HepG2 (cell line): ENCODE results near the gene A3GALT2. TPM values are rescaled to one million over a fixed set of nuclear protein-coding genes. Genes with fewer than 3 reads are reported as not detected.

ENCODE experiments used
- ATAC-seq: fragments of 200-7000 bp; cut with Tn5 transposase; 3 replicates; pipeline ENCODE4 v1.9.1; 2020; ENCODE audit warnings: mild to moderate bottlenecking, moderate library complexity
- BruUV-seq: library from RNA; stranded (reverse); fragments of 400-500 nt; replicated peaks from 2 replicates; lab custom pipeline; 2021; lab: Mats Ljungman, UMichigan
- CTCF ChIA-PET: fragments of 300-600 bp; formaldehyde crosslinking; extraction: SDS; loops from one replicate; lab custom pipeline; 2021; ENCODE audit warnings: low total read pairs, inconsistent platforms, low intra/inter-chr PET ratio; lab: Yijun Ruan, JAX
- POLR2A ChIA-PET: fragments of 350-600 bp; sonication (Branson Sonifier 250); formaldehyde crosslinking; loops from one replicate; lab custom pipeline; 2020; ENCODE audit warnings: antibody characterized with exemption, inconsistent platforms; lab: Yijun Ruan, JAX
- DNase-seq: peaks from one replicate; pipeline ENCODE4 v3.0.0-alpha.2; 2015; ENCODE audit warnings: low spot score
- FAIRE-seq: peaks from 3 replicates; lab custom pipeline; 2011; peaks lifted over from hg19 to GRCh38; lab: Jason Lieb, UNC
- H2AFZ ChIP-seq: one replicate; pipeline ENCODE4 v1.6.1; 2011; ENCODE audit warnings: low read length, inconsistent platforms
- H3K27ac ChIP-seq: fragments of 300-600 bp; 3 replicates; pipeline ENCODE4 v1.8.0; 2011; ENCODE audit warnings: mixed run types, mild to moderate bottlenecking, mixed read lengths, low read length, inconsistent platforms; ENCODE audit not compliant: insufficient read depth; ENCODE audit errors: extremely low read length
- H3K27me3 ChIP-seq, 2 experiments: fragments of 200-600 bp in 1 of 2; 2 replicates in 1 of 2; 3 replicates in 1 of 2; pipeline versions ENCODE4 v1.6.0 to v1.8.0; 2011; ENCODE audit warnings: low read length in 2 of 2, mild to moderate bottlenecking in 2 of 2, moderate library complexity in 2 of 2, inconsistent platforms in 1 of 2; ENCODE audit not compliant: insufficient read depth in 2 of 2, control insufficient read depth in 1 of 2
- H3K36me3 ChIP-seq, 2 experiments: fragments of 200-600 bp in 1 of 2; replicated peaks in 1 of 2; 2 replicates in 1 of 2; 3 replicates in 1 of 2; pipeline versions ENCODE4 v1.5.1 to v1.8.0; 2011; ENCODE audit warnings: low read length in 2 of 2, inconsistent platforms in 1 of 2; ENCODE audit not compliant: insufficient read depth in 2 of 2, control insufficient read depth in 1 of 2
- H3K4me1 ChIP-seq: 2 replicates; pipeline ENCODE4 v1.5.1; 2012; ENCODE audit warnings: low read length, inconsistent platforms; ENCODE audit not compliant: insufficient read depth
- H3K4me2 ChIP-seq: 2 replicates; pipeline ENCODE4 v1.6.0; 2011; ENCODE audit warnings: low read depth, low read length, inconsistent platforms
- H3K4me3 ChIP-seq, 3 experiments: fragments of 200-600 bp in 1 of 3; sonication (generic), shearing (Covaris generic) in 1 of 3; replicated peaks in 1 of 3; 2 replicates each; pipeline ENCODE4 v1.5.1; 2011 to 2016; ENCODE audit warnings: low read length in 3 of 3, inconsistent platforms in 2 of 3, low read depth in 2 of 3, mild to moderate bottlenecking in 2 of 3, control low read depth in 1 of 3, mixed read lengths in 1 of 3; ENCODE audit not compliant: insufficient read depth in 1 of 3
- H3K79me2 ChIP-seq: one replicate; pipeline ENCODE4 v1.6.1; 2011; ENCODE audit warnings: low read length, inconsistent platforms; ENCODE audit not compliant: insufficient read depth
- H3K9ac ChIP-seq: 2 replicates; pipeline ENCODE4 v1.6.0; 2011; ENCODE audit warnings: mild to moderate bottlenecking, low read depth, low read length, inconsistent platforms; ENCODE audit not compliant: insufficient read depth
- H3K9me3 ChIP-seq: 2 replicates; pipeline ENCODE4 v1.5.1; 2012; ENCODE audit warnings: mild to moderate bottlenecking, low read length
- H4K20me1 ChIP-seq: 2 replicates; pipeline ENCODE4 v1.6.0; 2011; ENCODE audit warnings: inconsistent platforms, mild to moderate bottlenecking, low read length, moderate library complexity; ENCODE audit not compliant: insufficient read depth
- AKAP8 ChIP-seq: sonication (generic); formaldehyde crosslinking; IDR thresholded peaks from 2 replicates; pipeline ENCODE4 v1.5.1; 2020; ENCODE audit warnings: mild to moderate bottlenecking, missing genetic modification reagents
- DNMT3B ChIP-seq: conservative IDR thresholded peaks from 2 replicates; pipeline ENCODE4 v1.6.1; 2016; ENCODE audit warnings: missing biosample characterization, control low read depth
- MAFF ChIP-seq: IDR thresholded peaks from 2 replicates; pipeline ENCODE4 v1.6.1; 2011; ENCODE audit warnings: low read depth, low read length, improper control_type of control experiment
- MAZ ChIP-seq, 2 experiments: sonication (generic) in 1 of 2; formaldehyde crosslinking in 1 of 2; IDR thresholded peaks; 2 replicates each; pipeline versions ENCODE4 v1.5.0 to v1.6.1; 2012 to 2020; ENCODE audit warnings: low read depth in 2 of 2, mild to moderate bottlenecking in 2 of 2, borderline replicate concordance in 1 of 2, improper control_type of control experiment in 1 of 2, low read length in 1 of 2, missing genetic modification reagents in 1 of 2, moderate library complexity in 1 of 2
- MIXL1 ChIP-seq: IDR thresholded peaks from 2 replicates; pipeline ENCODE4 v1.6.1; 2016
- POLR2AphosphoS2 ChIP-seq: IDR thresholded peaks from 2 replicates; pipeline ENCODE4 v1.6.1; 2011; ENCODE audit warnings: low read depth, low read length, improper control_type of control experiment
- PRPF4 ChIP-seq: fragments of 200-400 bp; formaldehyde crosslinking; IDR thresholded peaks from 2 replicates; pipeline ENCODE4 v1.6.1; 2016; ENCODE audit warnings: low read length, low read depth; ENCODE audit not compliant: poor library complexity, severe bottlenecking
- RARG ChIP-seq: sonication (generic); formaldehyde crosslinking; IDR thresholded peaks from 2 replicates; pipeline ENCODE4 v1.4.0; 2020; ENCODE audit warnings: low read depth, mild to moderate bottlenecking, missing genetic modification reagents
- SNAI1 ChIP-seq: sonication (generic); formaldehyde crosslinking; IDR thresholded peaks from 2 replicates; pipeline ENCODE4 v1.5.0; 2020; ENCODE audit warnings: mild to moderate bottlenecking, missing genetic modification reagents, borderline replicate concordance
- SOX5 ChIP-seq: IDR thresholded peaks from 2 replicates; pipeline ENCODE4 v1.6.1; 2016; ENCODE audit warnings: borderline replicate concordance
- XRCC5 ChIP-seq: fragments of 200-400 bp; formaldehyde crosslinking; optimal IDR thresholded peaks from 2 replicates; pipeline ENCODE3; 2017; ENCODE audit warnings: mild to moderate bottlenecking, low read length
- ZC3H13 ChIP-seq: sonication (generic); formaldehyde crosslinking; IDR thresholded peaks from 2 replicates; pipeline ENCODE4 v1.8.1; 2023; ENCODE audit warnings: mild to moderate bottlenecking, missing genetic modification reagents, moderate library complexity
- ZNF12 ChIP-seq: sonication (generic); formaldehyde crosslinking; IDR thresholded peaks from 2 replicates; pipeline ENCODE4 v1.5.0; 2020; ENCODE audit warnings: missing genetic modification reagents
- ZNF496 ChIP-seq: sonication (generic); formaldehyde crosslinking; IDR thresholded peaks from 2 replicates; pipeline ENCODE4 v1.8.1; 2023; ENCODE audit warnings: mild to moderate bottlenecking, moderate library complexity, missing genetic modification reagents; ENCODE audit not compliant: insufficient replicate concordance
- ZNF557 ChIP-seq: sonication (generic); formaldehyde crosslinking; IDR thresholded peaks from 2 replicates; pipeline ENCODE4 v1.4.0; 2020; ENCODE audit warnings: missing genetic modification reagents
- ZNF776 ChIP-seq: sonication (generic); formaldehyde crosslinking; IDR thresholded peaks from 2 replicates; pipeline ENCODE4 v1.4.0; 2020; ENCODE audit warnings: mild to moderate bottlenecking, missing genetic modification reagents
- WGBS: methylation state at CpG from one replicate; pipeline ENCODE4 v1.1.6; 2017; ENCODE audit warnings: low lambda C conversion rate; 5-methylcytosine and 5-hydroxymethylcytosine counted together
- in situ Hi-C: cut with HindIII; loops from 2 replicates; pipeline ENCODE4 v1.10.0; 2017; ENCODE audit warnings: low pct_unique_long_range_greater_than_20kb; ENCODE audit not compliant: extremely low pct_ligation_motif_present
- intact Hi-C: fragments of 100-400 bp; cut with micrococcal nuclease; formaldehyde crosslinking; loops from one replicate; pipeline ENCODE4 v1.10.0; 2022; ENCODE audit not compliant: unreplicated experiment
- polyA plus RNA-seq, 8 experiments: library from polyadenylated mRNA; depleted of rRNA in 3 of 8; stranded (reverse) in 7 of 8; unstranded in 1 of 8; fragments of >200 nt; fragmentation: Illumina TruSeq in 4 of 8; extraction: Trizol in 4 of 8; gene quantifications; 2 replicates each; pipeline versions ENCODE4 v1.2.1 to v1.2.3, GENCODE V29; 2011 to 2016; ENCODE audit warnings: low read depth in 4 of 8, missing spikeins in 1 of 8, mixed read lengths in 1 of 8; ENCODE audit not compliant: insufficient read depth in 1 of 8
- total RNA-seq, 5 experiments: library from RNA; depleted of rRNA; stranded (reverse); fragments of >200 nt; fragmentation: Illumina TruSeq; extraction: Trizol; gene quantifications; 2 replicates each; pipeline ENCODE4 v1.2.3, GENCODE V29; 2016; ENCODE audit warnings: low read depth in 1 of 5
- TF ChIP-seq, protein P1 (sequence below): sonication (generic); formaldehyde crosslinking; IDR thresholded peaks from 2 replicates; pipeline ENCODE4 v1.5.1; 2020; ENCODE audit warnings: missing genetic modification reagents, mild to moderate bottlenecking, borderline replicate concordance
- TF ChIP-seq, protein P2 (sequence below): sonication (generic); formaldehyde crosslinking; IDR thresholded peaks from 2 replicates; pipeline ENCODE4 v1.9.0; 2021; ENCODE audit warnings: missing genetic modification reagents, borderline replicate concordance
- TF ChIP-seq, protein P3 (sequence below): sonication (generic); IDR thresholded peaks from 2 replicates; pipeline ENCODE4 v1.6.1; 2016; ENCODE audit warnings: low read depth, borderline replicate concordance
- TF ChIP-seq, protein P4 (sequence below): sonication (generic); formaldehyde crosslinking; IDR thresholded peaks from 2 replicates; pipeline ENCODE4 v1.9.0; 2021; ENCODE audit warnings: missing genetic modification reagents, mild to moderate bottlenecking, borderline replicate concordance

The A3GALT2 gene
- total and polyA plus RNA-seq, 2 of the 13 experiments (the other 11 are each of a cell fraction or from before 2014, with no cell fraction given) = not detected

DNA sequence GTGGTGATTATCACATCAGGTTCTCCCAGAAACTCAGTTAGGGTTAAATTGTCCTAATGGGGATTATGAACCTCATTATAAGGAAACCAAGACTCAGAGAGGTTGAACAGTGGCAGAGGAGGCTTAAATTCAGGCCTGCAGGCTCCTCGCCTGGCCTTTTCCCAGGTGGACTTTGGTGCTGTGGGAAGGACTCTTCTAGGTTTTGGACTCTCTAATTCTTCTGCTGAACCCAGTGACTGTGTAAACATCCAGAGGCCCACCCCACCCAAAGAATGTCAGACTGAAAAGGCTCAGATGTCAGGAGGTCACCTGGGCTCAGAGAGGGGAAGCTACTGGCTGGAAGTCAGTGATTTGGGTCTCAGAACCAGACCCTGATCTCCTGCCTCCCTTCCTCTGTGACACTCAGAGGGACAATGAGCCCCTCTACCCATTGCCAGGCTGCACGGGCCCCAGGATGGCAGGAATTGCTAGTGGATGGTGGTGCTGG lies 62.1 kb downstream of the A3GALT2 start:
- in situ Hi-C loops (no loop called here), intact Hi-C loops (loop anchor here (5.0 to 10.0 kb wide), 2 partner anchors 42 to 134 kb away; no protein-coding TSS in a partner anchor)
- ChIA-PET POLR2A (interaction anchor here (0.7 to 1.9 kb wide), 7 partner anchors 10 to 89 kb away, joined by 3 to 10 read pairs (median 5); no protein-coding TSS in a partner anchor), CTCF (no interaction called here)
- no TSS peak for BruUV-seq
- DNase-seq (peak; percentile 91), ATAC-seq (peak; percentile 73), FAIRE-seq (peak; percentile 96)
- Histone ChIP-seq H3K9ac (peak overlapping the region; percentile 90), H3K79me2 (peaks cover 50% of the 10 kb centered on the region), H3K36me3 (peaks cover 2 to 6% of the 10 kb centered on the region in 2 experiments; a peak in 2 of 5 replicates), H3K27me3 (no peaks in the 10 kb centered on the region; a peak in 1 of 5 replicates), H3K4me1 (peaks cover 59% of the 10 kb centered on the region), H3K27ac (peak overlapping the region; percentile 97), H2AFZ (no peak overlapping the region), H3K4me2 (peak overlapping the region; percentile 95), H4K20me1 (peaks cover 13% of the 10 kb centered on the region), H3K9me3 (no peaks in the 10 kb centered on the region), H3K4me3 (peak overlapping the region; percentile 72 to 98 (median 86))
- 0% methylated on average over 2 of the region's 2 CpGs for WGBS
- TF ChIP-seq MIXL1 (CRISPR knock-in tag) (0 out of 2 replicates have a peak, but pooled peaks have one; percentile 56), ZNF557 (CRISPR knock-in tag) (no peak), ZNF776 (CRISPR knock-in tag) (no peak), ZNF12 (CRISPR knock-in tag) (no peak), DNMT3B (CRISPR knock-in tag) (no peak), XRCC5 (peak; percentile 31), POLR2AphosphoS2 (no peak), SNAI1 (CRISPR knock-in tag) (no peak), RARG (CRISPR knock-in tag) (no peak), MAZ (IDR thresholded peaks at IDR 0.05; ENCODE audit: borderline replicate concordance, low read depth, low read length) (peak; percentile 37; the same call in 1 of the 2 replicates), MAZ (CRISPR knock-in tag; IDR thresholded peaks at IDR 0.05; ENCODE audit: low read depth) (no peak), ZNF496 (CRISPR knock-in tag) (no peak), AKAP8 (CRISPR knock-in tag) (peak; percentile 82; the same call in 1 of the 2 replicates), ZC3H13 (CRISPR knock-in tag) (no peak), MAFF (no peak; the same call in 1 of the 2 replicates), PRPF4 (no peak), SOX5 (CRISPR knock-in tag) (peak; percentile 66; the same call in 1 of the 2 replicates)
- TF ChIP-seq, protein P1, sequence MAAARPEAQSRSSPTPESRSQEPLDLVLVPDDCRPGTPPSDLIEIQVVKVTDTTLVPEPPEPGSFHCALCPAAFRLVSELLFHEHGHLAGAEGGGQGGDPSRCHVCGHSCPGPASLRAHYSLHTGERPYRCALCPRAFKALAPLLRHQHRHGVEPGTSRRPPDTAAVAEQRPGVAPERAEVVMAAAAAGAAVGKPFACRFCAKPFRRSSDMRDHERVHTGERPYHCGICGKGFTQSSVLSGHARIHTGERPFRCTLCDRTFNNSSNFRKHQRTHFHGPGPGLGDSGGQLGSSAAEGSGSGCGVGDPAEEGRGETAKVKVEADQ = no peak
- TF ChIP-seq, protein P2, sequence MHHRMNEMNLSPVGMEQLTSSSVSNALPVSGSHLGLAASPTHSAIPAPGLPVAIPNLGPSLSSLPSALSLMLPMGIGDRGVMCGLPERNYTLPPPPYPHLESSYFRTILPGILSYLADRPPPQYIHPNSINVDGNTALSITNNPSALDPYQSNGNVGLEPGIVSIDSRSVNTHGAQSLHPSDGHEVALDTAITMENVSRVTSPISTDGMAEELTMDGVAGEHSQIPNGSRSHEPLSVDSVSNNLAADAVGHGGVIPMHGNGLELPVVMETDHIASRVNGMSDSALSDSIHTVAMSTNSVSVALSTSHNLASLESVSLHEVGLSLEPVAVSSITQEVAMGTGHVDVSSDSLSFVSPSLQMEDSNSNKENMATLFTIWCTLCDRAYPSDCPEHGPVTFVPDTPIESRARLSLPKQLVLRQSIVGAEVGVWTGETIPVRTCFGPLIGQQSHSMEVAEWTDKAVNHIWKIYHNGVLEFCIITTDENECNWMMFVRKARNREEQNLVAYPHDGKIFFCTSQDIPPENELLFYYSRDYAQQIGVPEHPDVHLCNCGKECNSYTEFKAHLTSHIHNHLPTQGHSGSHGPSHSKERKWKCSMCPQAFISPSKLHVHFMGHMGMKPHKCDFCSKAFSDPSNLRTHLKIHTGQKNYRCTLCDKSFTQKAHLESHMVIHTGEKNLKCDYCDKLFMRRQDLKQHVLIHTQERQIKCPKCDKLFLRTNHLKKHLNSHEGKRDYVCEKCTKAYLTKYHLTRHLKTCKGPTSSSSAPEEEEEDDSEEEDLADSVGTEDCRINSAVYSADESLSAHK = no peak
- TF ChIP-seq, protein P3, sequence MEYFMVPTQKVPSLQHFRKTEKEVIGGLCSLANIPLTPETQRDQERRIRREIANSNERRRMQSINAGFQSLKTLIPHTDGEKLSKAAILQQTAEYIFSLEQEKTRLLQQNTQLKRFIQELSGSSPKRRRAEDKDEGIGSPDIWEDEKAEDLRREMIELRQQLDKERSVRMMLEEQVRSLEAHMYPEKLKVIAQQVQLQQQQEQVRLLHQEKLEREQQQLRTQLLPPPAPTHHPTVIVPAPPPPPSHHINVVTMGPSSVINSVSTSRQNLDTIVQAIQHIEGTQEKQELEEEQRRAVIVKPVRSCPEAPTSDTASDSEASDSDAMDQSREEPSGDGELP = peak; percentile 57; the same call in 1 of the 2 replicates
- TF ChIP-seq, protein P4, sequence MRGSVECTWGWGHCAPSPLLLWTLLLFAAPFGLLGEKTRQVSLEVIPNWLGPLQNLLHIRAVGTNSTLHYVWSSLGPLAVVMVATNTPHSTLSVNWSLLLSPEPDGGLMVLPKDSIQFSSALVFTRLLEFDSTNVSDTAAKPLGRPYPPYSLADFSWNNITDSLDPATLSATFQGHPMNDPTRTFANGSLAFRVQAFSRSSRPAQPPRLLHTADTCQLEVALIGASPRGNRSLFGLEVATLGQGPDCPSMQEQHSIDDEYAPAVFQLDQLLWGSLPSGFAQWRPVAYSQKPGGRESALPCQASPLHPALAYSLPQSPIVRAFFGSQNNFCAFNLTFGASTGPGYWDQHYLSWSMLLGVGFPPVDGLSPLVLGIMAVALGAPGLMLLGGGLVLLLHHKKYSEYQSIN (CRISPR knock-in tag) = no peak
